Liver (tissue), 9 donors: Measurements from ENCODE around the gene GRIN2A. TPM values are rescaled to one million over a fixed set of nuclear protein-coding genes. Genes with fewer than 3 reads are reported as not detected.

Source experiments
- DNase-seq: peaks from one replicate; pipeline ENCODE4 v3.0.0-alpha.2; 2017; ENCODE audit warnings: low spot score
- H3K27ac ChIP-seq, 2 donors: one replicate each; pipeline ENCODE4 v1.7.0; 2013; ENCODE audit warnings: inconsistent platforms in 2 of 2, low read length in 2 of 2, control low read depth in 1 of 2, low read depth in 1 of 2, mild to moderate bottlenecking in 1 of 2
- H3K27me3 ChIP-seq, 4 donors: one replicate each; pipeline versions ENCODE4 v1.6.1 to v1.7.0; 2013; ENCODE audit warnings: low read length in 3 of 4, inconsistent platforms in 1 of 4, mild to moderate bottlenecking in 1 of 4, moderate library complexity in 1 of 4; ENCODE audit not compliant: control insufficient read depth in 4 of 4, insufficient read depth in 4 of 4
- H3K36me3 ChIP-seq, 4 donors: one replicate each; pipeline versions ENCODE4 v1.6.1 to v1.7.0; 2013; ENCODE audit warnings: low read length in 3 of 4, mild to moderate bottlenecking in 3 of 4, low read depth in 1 of 4, moderate library complexity in 1 of 4; ENCODE audit not compliant: control insufficient read depth in 4 of 4, insufficient read depth in 3 of 4
- H3K4me1 ChIP-seq, 4 donors: one replicate each; pipeline versions ENCODE4 v1.6.1 to v1.7.0; 2013; ENCODE audit warnings: low read length in 3 of 4, mild to moderate bottlenecking in 3 of 4, moderate library complexity in 1 of 4; ENCODE audit not compliant: control insufficient read depth in 4 of 4, insufficient read depth in 4 of 4
- H3K4me3 ChIP-seq, 3 donors: one replicate each; pipeline versions ENCODE4 v1.6.1 to v1.7.0; 2013; ENCODE audit warnings: low read length in 3 of 3, control low read depth in 1 of 3, low read depth in 1 of 3, mild to moderate bottlenecking in 1 of 3
- H3K9ac ChIP-seq, 2 donors: one replicate each; pipeline ENCODE4 v1.7.0; 2013; ENCODE audit warnings: low read length in 2 of 2, mild to moderate bottlenecking in 2 of 2, moderate library complexity in 2 of 2, control low read depth in 1 of 2, low read depth in 1 of 2
- H3K9me3 ChIP-seq, 4 donors: one replicate each; pipeline versions ENCODE4 v1.6.1 to v1.7.0; 2013; ENCODE audit warnings: low read length in 3 of 4; ENCODE audit not compliant: control insufficient read depth in 4 of 4
- ATF3 ChIP-seq: IDR thresholded peaks from 2 replicates; pipeline ENCODE4 v1.6.1; 2016; ENCODE audit warnings: antibody characterized with exemption
- EGR1 ChIP-seq, 2 donors: IDR thresholded peaks; 2 replicates each; pipeline ENCODE4 v1.6.1; 2016 to 2018; ENCODE audit warnings: antibody characterized with exemption in 2 of 2, low read depth in 2 of 2
- FOXA1 ChIP-seq: IDR thresholded peaks from 2 replicates; pipeline ENCODE4 v1.6.1; 2016; ENCODE audit warnings: antibody characterized with exemption
- FOXA2 ChIP-seq: IDR thresholded peaks from 2 replicates; pipeline ENCODE4 v1.6.1; 2016; ENCODE audit warnings: antibody characterized with exemption
- GABPA ChIP-seq, 2 donors: IDR thresholded peaks in 1 of 2; conservative IDR thresholded peaks in 1 of 2; 2 replicates each; pipeline ENCODE4 v1.6.1; 2016; ENCODE audit warnings: antibody characterized with exemption in 2 of 2, mild to moderate bottlenecking in 1 of 2, moderate library complexity in 1 of 2
- REST ChIP-seq: IDR thresholded peaks from 2 replicates; pipeline ENCODE4 v1.6.1; 2016; ENCODE audit warnings: antibody characterized with exemption, mild to moderate bottlenecking
- RXRA ChIP-seq, 2 donors: IDR thresholded peaks; 2 replicates each; pipeline ENCODE4 v1.6.1; 2017 to 2018; ENCODE audit warnings: antibody characterized with exemption in 2 of 2, mild to moderate bottlenecking in 1 of 2
- SP1 ChIP-seq: IDR thresholded peaks from 2 replicates; pipeline ENCODE4 v1.6.1; 2018; ENCODE audit warnings: antibody characterized with exemption, mild to moderate bottlenecking
- TAF1 ChIP-seq: conservative IDR thresholded peaks from 2 replicates; pipeline ENCODE4 v1.6.1; 2016; ENCODE audit warnings: antibody characterized with exemption, mild to moderate bottlenecking
- YY1 ChIP-seq: IDR thresholded peaks from 2 replicates; pipeline ENCODE4 v1.6.1; 2016; ENCODE audit warnings: antibody characterized with exemption, mild to moderate bottlenecking
- WGBS: extraction: QIAGEN DNeasy Blood & Tissue Kit; methylation state at CpG from one replicate; pipeline ENCODE4 v1.1.7; 2013; 5-methylcytosine and 5-hydroxymethylcytosine counted together
- polyA plus RNA-seq, 2 donors: library from polyadenylated mRNA; stranded (reverse) in 1 of 2; unstranded in 1 of 2; fragments of 200-250 nt in 1 of 2; fragments of >200 nt in 1 of 2; fragmentation: Nextera tagmentation in 1 of 2; extraction: Ambion mirVana in 1 of 2; gene quantifications; one replicate each; pipeline versions ENCODE4 v1.2.1 to v1.2.3, GENCODE V29; 2013 to 2015
- total RNA-seq, 2 donors: library from RNA; depleted of rRNA; stranded (reverse); fragments of >200 nt; gene quantifications; one replicate each; pipeline ENCODE4 v1.2.3, GENCODE V29; 2014
- TF ChIP-seq, protein P1 (sequence below): IDR thresholded peaks from 2 replicates; pipeline ENCODE4 v1.6.1; 2016; ENCODE audit warnings: antibody characterized with exemption
- TF ChIP-seq, protein P2 (sequence below): fragments of 150-350 bp; IDR thresholded peaks from 2 replicates; pipeline ENCODE4 v1.5.1; 2017; ENCODE audit warnings: improper control_type of control experiment, low read depth, low read length; ENCODE audit not compliant: missing input control
- TF ChIP-seq, protein P3 (sequence below): IDR thresholded peaks from 2 replicates; pipeline ENCODE4 v1.6.1; 2016; ENCODE audit warnings: antibody characterized with exemption
- donor health status: healthy.
- donor health status: healthy.
- donor health status: healthy.
- donor health status: healthy.
- donor health status: healthy.

Gene GRIN2A
- total and polyA plus RNA-seq, 4 donors, result under 0.01 to 0.08 (median 0.07) TPM; not detected in 1

GRCh38 chr16:9824200-9825068 is 357.8 kb downstream of the GRIN2A start:
- 64% methylated on average over 12 of the region's 12 CpGs for WGBS
- TF ChIP-seq, protein P1, sequence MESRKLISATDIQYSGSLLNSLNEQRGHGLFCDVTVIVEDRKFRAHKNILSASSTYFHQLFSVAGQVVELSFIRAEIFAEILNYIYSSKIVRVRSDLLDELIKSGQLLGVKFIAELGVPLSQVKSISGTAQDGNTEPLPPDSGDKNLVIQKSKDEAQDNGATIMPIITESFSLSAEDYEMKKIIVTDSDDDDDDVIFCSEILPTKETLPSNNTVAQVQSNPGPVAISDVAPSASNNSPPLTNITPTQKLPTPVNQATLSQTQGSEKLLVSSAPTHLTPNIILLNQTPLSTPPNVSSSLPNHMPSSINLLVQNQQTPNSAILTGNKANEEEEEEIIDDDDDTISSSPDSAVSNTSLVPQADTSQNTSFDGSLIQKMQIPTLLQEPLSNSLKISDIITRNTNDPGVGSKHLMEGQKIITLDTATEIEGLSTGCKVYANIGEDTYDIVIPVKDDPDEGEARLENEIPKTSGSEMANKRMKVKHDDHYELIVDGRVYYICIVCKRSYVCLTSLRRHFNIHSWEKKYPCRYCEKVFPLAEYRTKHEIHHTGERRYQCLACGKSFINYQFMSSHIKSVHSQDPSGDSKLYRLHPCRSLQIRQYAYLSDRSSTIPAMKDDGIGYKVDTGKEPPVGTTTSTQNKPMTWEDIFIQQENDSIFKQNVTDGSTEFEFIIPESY, result no peak
- TF ChIP-seq RXRA (IDR thresholded peaks at IDR 0.05) (no peak), EGR1 (IDR thresholded peaks at IDR 0.05; ENCODE audit: low read depth in 2 of 2) (no peak), GABPA (IDR thresholded peaks at IDR 0.05 in 1 of 2, conservative IDR thresholded peaks at IDR 0.05 in 1 of 2) (no peak), YY1 (no peak), TAF1 (no peak), SP1 (no peak), ATF3 (no peak), FOXA2 (no peak)
- TF ChIP-seq, protein P2, sequence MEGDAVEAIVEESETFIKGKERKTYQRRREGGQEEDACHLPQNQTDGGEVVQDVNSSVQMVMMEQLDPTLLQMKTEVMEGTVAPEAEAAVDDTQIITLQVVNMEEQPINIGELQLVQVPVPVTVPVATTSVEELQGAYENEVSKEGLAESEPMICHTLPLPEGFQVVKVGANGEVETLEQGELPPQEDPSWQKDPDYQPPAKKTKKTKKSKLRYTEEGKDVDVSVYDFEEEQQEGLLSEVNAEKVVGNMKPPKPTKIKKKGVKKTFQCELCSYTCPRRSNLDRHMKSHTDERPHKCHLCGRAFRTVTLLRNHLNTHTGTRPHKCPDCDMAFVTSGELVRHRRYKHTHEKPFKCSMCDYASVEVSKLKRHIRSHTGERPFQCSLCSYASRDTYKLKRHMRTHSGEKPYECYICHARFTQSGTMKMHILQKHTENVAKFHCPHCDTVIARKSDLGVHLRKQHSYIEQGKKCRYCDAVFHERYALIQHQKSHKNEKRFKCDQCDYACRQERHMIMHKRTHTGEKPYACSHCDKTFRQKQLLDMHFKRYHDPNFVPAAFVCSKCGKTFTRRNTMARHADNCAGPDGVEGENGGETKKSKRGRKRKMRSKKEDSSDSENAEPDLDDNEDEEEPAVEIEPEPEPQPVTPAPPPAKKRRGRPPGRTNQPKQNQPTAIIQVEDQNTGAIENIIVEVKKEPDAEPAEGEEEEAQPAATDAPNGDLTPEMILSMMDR, result no peak
- TF ChIP-seq, protein P3, sequence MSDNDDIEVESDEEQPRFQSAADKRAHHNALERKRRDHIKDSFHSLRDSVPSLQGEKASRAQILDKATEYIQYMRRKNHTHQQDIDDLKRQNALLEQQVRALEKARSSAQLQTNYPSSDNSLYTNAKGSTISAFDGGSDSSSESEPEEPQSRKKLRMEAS, result no peak
- Histone ChIP-seq H3K9ac (no peak overlapping the region), H3K4me3 (no peak overlapping the region), H3K36me3 (no peaks in the 10 kb centered on the region), H3K4me1 (no peaks in the 10 kb centered on the region), H3K27me3 (peaks cover 0 to 6% (median 0%) of the 10 kb centered on the region in 4 donors), H3K9me3 (no peaks in the 10 kb centered on the region), H3K27ac (no peak overlapping the region)
- no peak for DNase-seq

DNA sequence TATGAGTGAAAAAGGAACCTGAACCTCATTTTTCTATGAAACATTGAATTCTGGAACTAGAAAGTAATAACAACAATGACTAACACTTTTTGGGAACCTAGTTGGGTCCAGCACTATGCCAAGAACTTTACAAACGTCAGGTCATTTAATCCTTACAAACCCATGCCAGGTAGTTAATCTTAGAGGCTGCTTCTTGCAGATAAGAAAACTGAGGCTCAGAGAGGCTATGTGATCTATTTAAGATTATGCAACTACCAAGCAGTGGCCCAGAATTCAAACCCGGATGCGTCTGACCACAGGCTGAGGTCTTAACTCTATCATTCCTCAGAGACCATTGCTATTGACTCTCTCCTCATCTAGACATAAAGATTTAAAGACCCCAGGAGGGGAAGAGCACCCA is 358.7 kb downstream of the GRIN2A start:
- no peak overlapping the region for H3K9ac ChIP-seq
- peaks cover 0 to 6% (median 0%) of the 10 kb centered on the region in 4 donors for H3K27me3 ChIP-seq
- 69% methylated on average over 3 of the region's 3 CpGs for WGBS
- H3K27ac ChIP-seq, result no peak overlapping the region
- no peaks in the 10 kb centered on the region for H3K4me1 ChIP-seq
- no peaks in the 10 kb centered on the region for H3K9me3 ChIP-seq
- no peak overlapping the region for H3K4me3 ChIP-seq
- no peak for DNase-seq
- TF ChIP-seq ATF3 (no peak), FOXA1 (no peak), SP1 (no peak), REST (no peak)
- TF ChIP-seq, protein P1, result no peak
- no peaks in the 10 kb centered on the region for H3K36me3 ChIP-seq
